ENCODE data around the gene CD46. TPM values are rescaled to one million over a fixed set of nuclear protein-coding genes. Genes with fewer than 3 reads are reported as not detected.

CD46 gene
- polyA plus RNA-seq, 4 donors = 300 to 374 (median 353) TPM

GRCh38 chr1:207793327-207793726, 41.5 kb downstream of the CD46 start:
- no peak for DNase-seq (ENCODE audit: low read depth in 4 of 4, low spot score in 3 of 4)

- DNase-seq (ENCODE audit: low read depth in 4 of 4, low spot score in 3 of 4) = no peak
Measured at GRCh38 chr1:207794861-207795260, 43.0 kb downstream of the CD46 start.

GRCh38 chr1:207797229-207797973, 45.5 kb downstream of the CD46 start:
- peak; percentile 28 to 46 (median 45) for DNase-seq (ENCODE audit: low read depth in 4 of 4, low spot score in 3 of 4)

GRCh38 chr1:207798847-207799246, 47.0 kb downstream of the CD46 start:
- DNase-seq (ENCODE audit: low read depth in 4 of 4, low spot score in 3 of 4) = no peak

GRCh38 chr1:207799989-207800648, 48.3 kb downstream of the CD46 start:
- no peak for DNase-seq (ENCODE audit: low read depth in 4 of 4, low spot score in 3 of 4)

GRCh38 chr1:207801819-207802218, 50.0 kb downstream of the CD46 start:
- DNase-seq (ENCODE audit: low read depth in 4 of 4, low spot score in 3 of 4) = no peak

- no peak for DNase-seq (ENCODE audit: low read depth in 4 of 4, low spot score in 3 of 4)
Measured at GRCh38 chr1:207803678-207804077, 51.8 kb downstream of the CD46 start.

- DNase-seq (ENCODE audit: low read depth in 4 of 4, low spot score in 3 of 4) = no peak
Measured at GRCh38 chr1:207804721-207805468, 53.0 kb downstream of the CD46 start.

GRCh38 chr1:207805841-207806421, 54.1 kb downstream of the CD46 start:
- no peak for DNase-seq (ENCODE audit: low read depth in 4 of 4, low spot score in 3 of 4)

GRCh38 chr1:207806531-207807325, 54.9 kb downstream of the CD46 start:
- DNase-seq (ENCODE audit: low read depth in 4 of 4, low spot score in 3 of 4) = no peak

GRCh38 chr1:207807326-207807689, 55.5 kb downstream of the CD46 start:
- DNase-seq (ENCODE audit: low read depth in 4 of 4, low spot score in 3 of 4) = no peak

- DNase-seq (ENCODE audit: low read depth in 4 of 4, low spot score in 3 of 4) = no peak
Measured at GRCh38 chr1:207807690-207808321, 56.0 kb downstream of the CD46 start.

GRCh38 chr1:207808322-207808705, 56.5 kb downstream of the CD46 start:
- no peak for DNase-seq (ENCODE audit: low read depth in 4 of 4, low spot score in 3 of 4)

GRCh38 chr1:207808911-207809555, 57.2 kb downstream of the CD46 start:
- DNase-seq (ENCODE audit: low read depth in 4 of 4, low spot score in 3 of 4) = no peak

GRCh38 chr1:207810173-207810572, 58.3 kb downstream of the CD46 start:
- no peak for DNase-seq (ENCODE audit: low read depth in 4 of 4, low spot score in 3 of 4)

GRCh38 chr1:207810606-207811295, 58.9 kb downstream of the CD46 start:
- no peak for DNase-seq (ENCODE audit: low read depth in 4 of 4, low spot score in 3 of 4)

GRCh38 chr1:207811319-207811718, 59.5 kb downstream of the CD46 start:
- no peak for DNase-seq (ENCODE audit: low read depth in 4 of 4, low spot score in 3 of 4)

GRCh38 chr1:207811920-207812720, 60.3 kb downstream of the CD46 start:
- no peak for DNase-seq (ENCODE audit: low read depth in 4 of 4, low spot score in 3 of 4)

All from right renal pelvis (tissue), 4 donors.